HG03378 (cell line): Measurements from ENCODE around the gene CBFA2T3.

Experiments used
- ATAC-seq: cut with Tn5 transposase; IDR thresholded peaks from one replicate; pipeline ENCODE4 v1.9.1; 2021; ENCODE audit warnings: mild to moderate bottlenecking, moderate library complexity; ENCODE audit not compliant: unreplicated experiment

The CBFA2T3 gene

GRCh38 chr16:88880226-88881006 is 96.6 kb downstream of the CBFA2T3 start:
- no peak for ATAC-seq

GRCh38 chr16:88879788-88880055 is 97.3 kb downstream of the CBFA2T3 start:
- no peak for ATAC-seq

- ATAC-seq, result no peak
These were observed 97.8 kb downstream of the CBFA2T3 start for GRCh38 chr16:88878967-88879787.

- ATAC-seq, result no peak
These were observed 98.7 kb downstream of the CBFA2T3 start for GRCh38 chr16:88878356-88878755.

GRCh38 chr16:88877564-88878289 is 99.3 kb downstream of the CBFA2T3 start:
- no peak for ATAC-seq

GRCh38 chr16:88876942-88877526 is 100.0 kb downstream of the CBFA2T3 start:
- ATAC-seq, result no peak

- ATAC-seq, result no peak
These were observed 101.2 kb downstream of the CBFA2T3 start for GRCh38 chr16:88875703-88876234.

GRCh38 chr16:88874938-88875599 is 101.9 kb downstream of the CBFA2T3 start:
- ATAC-seq, result no peak

- ATAC-seq, result no peak
These were observed 104.2 kb downstream of the CBFA2T3 start for GRCh38 chr16:88872650-88873331.

GRCh38 chr16:88871730-88872416 is 105.1 kb downstream of the CBFA2T3 start:
- ATAC-seq, result no peak

- ATAC-seq, result no peak
These were observed 105.7 kb downstream of the CBFA2T3 start for GRCh38 chr16:88871349-88871702.

GRCh38 chr16:88870608-88871348 is 106.2 kb downstream of the CBFA2T3 start:
- no peak for ATAC-seq

- ATAC-seq, result no peak
These were observed 107.4 kb downstream of the CBFA2T3 start for GRCh38 chr16:88869673-88869980.

- ATAC-seq, result no peak
These were observed 107.9 kb downstream of the CBFA2T3 start for GRCh38 chr16:88868974-88869672.

GRCh38 chr16:88867581-88868246 is 109.3 kb downstream of the CBFA2T3 start:
- no peak for ATAC-seq

GRCh38 chr16:88866151-88866920 is 110.7 kb downstream of the CBFA2T3 start, which contains the start of gene PABPN1L:
Gene PABPN1L, minus strand, starts transcription at chr16:88866660. Its CDS starts 54 bp downstream, at chr16:88866606.
- no peak for ATAC-seq

GRCh38 chr16:88865742-88866141 is 111.3 kb downstream of the CBFA2T3 start:
- ATAC-seq, result no peak
